Endothelial cell of umbilical vein (primary cell): Measurements from ENCODE around the gene TBX20. TPM values are rescaled to one million over a fixed set of nuclear protein-coding genes. Genes with fewer than 3 reads are reported as not detected.

Source experiments
- BruUV-seq: library from RNA; stranded (reverse); fragments of 400-500 nt; replicated peaks from 2 replicates; lab custom pipeline; 2021; lab: Mats Ljungman, UMichigan
- CTCF ChIA-PET: fragments of 300-600, 350-600 bp; sonication (Branson Sonifier 250); formaldehyde crosslinking; loops from one replicate; lab custom pipeline; 2021; ENCODE audit warnings: antibody characterized with exemption, inconsistent platforms; lab: Charles Lee
- POLR2A ChIA-PET: fragments of 300-600, 350-600 bp; sonication (Branson Sonifier 250); formaldehyde crosslinking; loops from one replicate; lab custom pipeline; 2021; ENCODE audit warnings: antibody characterized with exemption, inconsistent platforms; lab: Charles Lee
- DNase-seq: peaks from one replicate; pipeline ENCODE4 v3.0.0-alpha.2; 2011; ENCODE audit warnings: low read depth, low spot score
- FAIRE-seq: peaks from 2 replicates; lab custom pipeline; 2011; peaks lifted over from hg19 to GRCh38; lab: Jason Lieb, UNC
- H2AFZ ChIP-seq: 2 replicates; pipeline ENCODE4 v1.6.0; 2012; ENCODE audit warnings: low read depth, low read length, control low read depth, inconsistent platforms
- H3K27ac ChIP-seq: 2 replicates; pipeline ENCODE4 v1.5.1; 2011; ENCODE audit warnings: low read depth, mild to moderate bottlenecking, control low read depth, low read length, moderate library complexity; ENCODE audit not compliant: insufficient read depth
- H3K27me3 ChIP-seq, 2 experiments: 2 replicates each; pipeline versions ENCODE4 v1.6.0 to v1.6.1; 2011; ENCODE audit warnings: low read length in 2 of 2, mixed read lengths in 1 of 2; ENCODE audit not compliant: control insufficient read depth in 2 of 2, insufficient read depth in 2 of 2
- H3K36me3 ChIP-seq, 2 experiments: 2 replicates in 1 of 2; 3 replicates in 1 of 2; pipeline ENCODE4 v1.5.1; 2011; ENCODE audit warnings: low read length in 2 of 2, mild to moderate bottlenecking in 1 of 2, moderate library complexity in 1 of 2; ENCODE audit not compliant: control insufficient read depth in 2 of 2, insufficient read depth in 2 of 2; ENCODE audit errors: extremely low read depth in 1 of 2
- H3K4me1 ChIP-seq: 3 replicates; pipeline ENCODE4 v1.5.1; 2011; ENCODE audit warnings: mild to moderate bottlenecking, low read length; ENCODE audit not compliant: control insufficient read depth, insufficient read depth; ENCODE audit errors: extremely low read depth
- H3K4me2 ChIP-seq: 2 replicates; pipeline ENCODE4 v1.6.1; 2011; ENCODE audit warnings: low read length, control low read depth, mixed read lengths; ENCODE audit not compliant: insufficient read depth
- H3K4me3 ChIP-seq, 3 experiments: fragments of 200-600 bp in 1 of 3; sonication (generic), shearing (Covaris generic) in 1 of 3; replicated peaks in 1 of 3; 2 replicates each; pipeline ENCODE4 v1.5.1; 2011 to 2016; ENCODE audit warnings: control low read depth in 3 of 3, low read length in 3 of 3, mild to moderate bottlenecking in 2 of 3, inconsistent platforms in 1 of 3, low read depth in 1 of 3, moderate library complexity in 1 of 3; ENCODE audit not compliant: insufficient read depth in 1 of 3
- H3K79me2 ChIP-seq: 2 replicates; pipeline ENCODE4 v1.6.0; 2012; ENCODE audit warnings: low read length, inconsistent platforms; ENCODE audit not compliant: control insufficient read depth, insufficient read depth
- H3K9ac ChIP-seq: replicated peaks from 2 replicates; pipeline ENCODE3; 2011; ENCODE audit warnings: low read length, control low read depth; ENCODE audit not compliant: insufficient read depth; ENCODE audit errors: extremely low read depth
- H3K9me1 ChIP-seq: replicated peaks from 3 replicates; pipeline ENCODE4 v1.6.0; 2011; ENCODE audit warnings: mild to moderate bottlenecking, low read length; ENCODE audit not compliant: control insufficient read depth, insufficient read depth; ENCODE audit errors: extremely low read depth
- H3K9me3 ChIP-seq: replicated peaks from 2 replicates; pipeline ENCODE4 v1.5.1; 2012; ENCODE audit warnings: low read length, inconsistent platforms; ENCODE audit not compliant: control insufficient read depth, insufficient read depth
- H4K20me1 ChIP-seq: replicated peaks from 2 replicates; pipeline ENCODE3; 2011; ENCODE audit warnings: mild to moderate bottlenecking, low read length; ENCODE audit not compliant: control insufficient read depth, insufficient read depth; ENCODE audit errors: extremely low read depth
- EZH2 ChIP-seq: IDR thresholded peaks from 2 replicates; pipeline ENCODE4 v1.6.1; 2012; ENCODE audit warnings: borderline replicate concordance, low read depth, mild to moderate bottlenecking, moderate library complexity, low read length, inconsistent platforms; ENCODE audit not compliant: severe bottlenecking
- FOS ChIP-seq: IDR thresholded peaks from 2 replicates; pipeline ENCODE4 v1.6.1; 2011; ENCODE audit warnings: mild to moderate bottlenecking, low read length, moderate library complexity, borderline replicate concordance; ENCODE audit not compliant: insufficient read depth
- GATA2 ChIP-seq: IDR thresholded peaks from 2 replicates; pipeline ENCODE4 v1.7.0; 2011; ENCODE audit warnings: low read depth, mild to moderate bottlenecking, moderate library complexity, mixed read lengths, low read length; ENCODE audit not compliant: insufficient read length, insufficient read depth
- JUN ChIP-seq: IDR thresholded peaks from 2 replicates; pipeline ENCODE4 v1.6.1; 2011; ENCODE audit warnings: borderline replicate concordance, low read depth; ENCODE audit not compliant: insufficient read length, insufficient read depth
- MYC ChIP-seq: IDR thresholded peaks from one replicate; pipeline ENCODE4 v1.6.1; 2011; ENCODE audit warnings: mild to moderate bottlenecking, low read depth, low read length
- POLR2A ChIP-seq: IDR thresholded peaks from 2 replicates; pipeline ENCODE4 v1.6.1; 2012; ENCODE audit warnings: low read depth, mild to moderate bottlenecking, control low read depth, low read length
- POLR2AphosphoS5 ChIP-seq: IDR thresholded peaks from 2 replicates; pipeline ENCODE4 v1.6.1; 2012; ENCODE audit warnings: low read depth, mild to moderate bottlenecking, control low read depth, low read length, moderate library complexity; ENCODE audit not compliant: insufficient read depth
- dilution Hi-C: fragments of 300-500 bp; cut with MboI; formaldehyde crosslinking; loops from one replicate; pipeline ENCODE4 v1.15.0; 2019; ENCODE audit warnings: low sequenced_read_pairs; ENCODE audit not compliant: extremely low pct_ligation_motif_present
- intact Hi-C: fragments of 100-400 bp; cut with micrococcal nuclease; formaldehyde crosslinking; loops from one replicate; pipeline ENCODE4 v1.10.0; 2022
- polyA plus RNA-seq, 4 experiments: library from polyadenylated mRNA; depleted of rRNA in 3 of 4; stranded (reverse) in 3 of 4; unstranded in 1 of 4; fragments of >200 nt; gene quantifications; 2 replicates each; pipeline versions ENCODE4 v1.2.1 to v1.2.3, GENCODE V29; 2011 to 2012; ENCODE audit warnings: missing spikeins in 1 of 4
- total RNA-seq: library from RNA; stranded (reverse); gene quantifications from 2 replicates; pipeline ENCODE4 v1.2.3, GENCODE V29; 2021
- TF ChIP-seq, protein P1 (sequence below), 2 donors: IDR thresholded peaks; 1 replicate in 1 of 2; 2 replicates in 1 of 2; pipeline ENCODE4 v1.5.1; 2011; ENCODE audit warnings: low read length in 2 of 2, mild to moderate bottlenecking in 2 of 2, moderate library complexity in 2 of 2, control low read depth in 1 of 2, inconsistent platforms in 1 of 2, low read depth in 1 of 2; ENCODE audit not compliant: insufficient read depth in 1 of 2; ENCODE audit errors: extremely low read depth in 1 of 2
- TF ChIP-seq, protein P2 (sequence below): IDR thresholded peaks from 2 replicates; pipeline ENCODE4 v1.6.1; 2011; ENCODE audit not compliant: insufficient read depth, insufficient read length

The TBX20 gene
- total and polyA plus RNA-seq, 2 donors (not counting 3 experiments of a cell fraction or from before 2014, with no cell fraction given) = not detected

DNA sequence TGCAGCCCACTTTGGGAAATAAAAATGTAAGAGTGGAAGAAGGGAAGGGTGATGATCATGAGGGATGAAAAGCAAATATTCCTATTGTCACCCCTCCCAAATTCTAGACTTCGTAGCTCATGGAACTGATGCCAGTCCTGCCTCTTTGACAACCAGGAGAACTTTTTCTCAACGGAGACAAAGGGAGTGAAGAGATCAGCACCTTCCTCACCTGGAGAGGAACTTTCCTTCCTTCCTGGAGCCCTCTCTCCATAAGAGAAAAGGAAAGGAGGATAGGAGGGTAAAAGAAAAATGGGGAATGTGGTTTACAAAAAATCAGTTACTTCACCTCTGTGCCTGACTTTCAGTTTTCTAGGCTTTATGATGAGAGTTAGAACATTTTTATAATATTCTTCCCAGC, 3.4 kb downstream of the TBX20 start:
- H3K27ac ChIP-seq = no peak overlapping the region
- no peak overlapping the region for H3K4me2 ChIP-seq
- peaks cover 12% of the 10 kb centered on the region for H3K4me1 ChIP-seq
- dilution Hi-C loops (no loop called here), intact Hi-C loops (loop anchor here (10.0 kb wide), 1 partner anchor 796 kb away; no protein-coding TSS in a partner anchor)
- peaks cover 71 to 95% of the 10 kb centered on the region in 2 experiments for H3K27me3 ChIP-seq
- no peaks in the 10 kb centered on the region for H3K9me1 ChIP-seq
- TF ChIP-seq GATA2 (no peak), FOS (no peak), POLR2AphosphoS5 (no peak), POLR2A (no peak), MYC (no peak), JUN (no peak), EZH2 (no peak)
- TF ChIP-seq, protein P1, sequence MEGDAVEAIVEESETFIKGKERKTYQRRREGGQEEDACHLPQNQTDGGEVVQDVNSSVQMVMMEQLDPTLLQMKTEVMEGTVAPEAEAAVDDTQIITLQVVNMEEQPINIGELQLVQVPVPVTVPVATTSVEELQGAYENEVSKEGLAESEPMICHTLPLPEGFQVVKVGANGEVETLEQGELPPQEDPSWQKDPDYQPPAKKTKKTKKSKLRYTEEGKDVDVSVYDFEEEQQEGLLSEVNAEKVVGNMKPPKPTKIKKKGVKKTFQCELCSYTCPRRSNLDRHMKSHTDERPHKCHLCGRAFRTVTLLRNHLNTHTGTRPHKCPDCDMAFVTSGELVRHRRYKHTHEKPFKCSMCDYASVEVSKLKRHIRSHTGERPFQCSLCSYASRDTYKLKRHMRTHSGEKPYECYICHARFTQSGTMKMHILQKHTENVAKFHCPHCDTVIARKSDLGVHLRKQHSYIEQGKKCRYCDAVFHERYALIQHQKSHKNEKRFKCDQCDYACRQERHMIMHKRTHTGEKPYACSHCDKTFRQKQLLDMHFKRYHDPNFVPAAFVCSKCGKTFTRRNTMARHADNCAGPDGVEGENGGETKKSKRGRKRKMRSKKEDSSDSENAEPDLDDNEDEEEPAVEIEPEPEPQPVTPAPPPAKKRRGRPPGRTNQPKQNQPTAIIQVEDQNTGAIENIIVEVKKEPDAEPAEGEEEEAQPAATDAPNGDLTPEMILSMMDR (IDR thresholded peaks at IDR 0.05; ENCODE audit: extremely low read depth in 1 of 2, insufficient read depth in 1 of 2, low read depth in 1 of 2, low read length in 2 of 2) = no peak
- TF ChIP-seq, protein P2, sequence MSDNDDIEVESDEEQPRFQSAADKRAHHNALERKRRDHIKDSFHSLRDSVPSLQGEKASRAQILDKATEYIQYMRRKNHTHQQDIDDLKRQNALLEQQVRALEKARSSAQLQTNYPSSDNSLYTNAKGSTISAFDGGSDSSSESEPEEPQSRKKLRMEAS = no peak
- POLR2A ChIA-PET = no interaction called here
- H3K36me3 ChIP-seq = no peaks in the 10 kb centered on the region
- no peaks in the 10 kb centered on the region for H3K9me3 ChIP-seq
- H3K79me2 ChIP-seq = no peaks in the 10 kb centered on the region
- H2AFZ ChIP-seq = no peak overlapping the region
- BruUV-seq = no TSS peak
- H3K4me3 ChIP-seq = no peak overlapping the region
- CTCF ChIA-PET = interaction anchor here (1.1 kb wide), 1 partner anchor 10 kb away, joined by 4 read pairs; no protein-coding TSS in a partner anchor
- H3K9ac ChIP-seq = no peak overlapping the region
- H4K20me1 ChIP-seq = no peaks in the 10 kb centered on the region
- FAIRE-seq = no peak
- DNase-seq = no peak
